ENCODE results near the gene DYNLT4. TPM values are rescaled to one million over a fixed set of nuclear protein-coding genes. Genes with fewer than 3 reads are reported as not detected.

Gene DYNLT4
- total RNA-seq, 1 experiment from 2014 or later = not detected

DNA sequence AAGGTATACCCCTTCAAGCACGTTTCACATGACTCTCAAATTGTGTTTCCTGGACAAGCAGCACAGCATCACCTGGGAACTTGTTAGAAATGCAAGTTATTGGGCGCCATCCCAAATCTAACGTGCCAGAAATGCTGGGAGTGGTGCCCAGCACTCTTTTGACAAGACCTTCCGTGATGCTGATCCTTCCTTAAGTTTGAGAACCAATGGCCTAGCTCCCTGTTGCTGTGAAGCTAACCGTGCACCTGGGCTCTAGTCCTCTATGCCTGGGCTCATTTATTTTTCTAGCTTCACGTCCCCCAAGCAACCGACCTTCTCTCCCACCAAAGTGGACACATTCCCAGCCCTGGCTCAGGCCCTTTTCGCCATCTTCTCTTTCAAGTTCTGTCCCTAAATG, 23.5 kb downstream of the DYNLT4 start:
- no peaks in the 10 kb centered on the region for H3K36me3 ChIP-seq (ENCODE audit: control insufficient read depth, insufficient read depth, low read length)
- intact Hi-C loops (cut with micrococcal nuclease; ENCODE audit: unreplicated experiment) (no loop called here), in situ Hi-C loops (cut with HindIII; ENCODE audit: low pct_unique_long_range_greater_than_20kb, low sequenced_read_pairs) (no loop called here)
- peak overlapping the region; percentile 14 to 24 for H3K4me3 ChIP-seq (ENCODE audit: low read depth in 2 of 2, low read length in 2 of 2)
- ATAC-seq (peak; percentile 14; the same call in 1 of the 2 replicates), DNase-seq (ENCODE audit: low read depth, low spot score) (no peak)
- H3K27ac ChIP-seq (ENCODE audit: low read length) = no peak overlapping the region
- H3K4me1 ChIP-seq (ENCODE audit: control insufficient read depth, insufficient read depth, low read length) = no peaks in the 10 kb centered on the region; the same call in 1 of the 2 replicates
- H3K27me3 ChIP-seq (ENCODE audit: control insufficient read depth, insufficient read depth, low read length) = no peaks in the 10 kb centered on the region
- CTCF ChIA-PET = interaction anchor here (0.6 to 1.1 kb wide), 4 partner anchors 9 to 289 kb away, joined by 3 to 9 read pairs (median 5); no protein-coding TSS in a partner anchor
- POLR2A ChIA-PET = interaction anchor here (0.7 kb wide), 1 partner anchor 9 kb away, joined by 4 read pairs; the partner anchor contains the start of gene RPS8
- BruUV-seq (replicated peaks) = no TSS peak
- H3K9me3 ChIP-seq (ENCODE audit: control insufficient read depth, insufficient read depth, low read depth, low read length) = no peaks in the 10 kb centered on the region
- TF ChIP-seq, protein P1, sequence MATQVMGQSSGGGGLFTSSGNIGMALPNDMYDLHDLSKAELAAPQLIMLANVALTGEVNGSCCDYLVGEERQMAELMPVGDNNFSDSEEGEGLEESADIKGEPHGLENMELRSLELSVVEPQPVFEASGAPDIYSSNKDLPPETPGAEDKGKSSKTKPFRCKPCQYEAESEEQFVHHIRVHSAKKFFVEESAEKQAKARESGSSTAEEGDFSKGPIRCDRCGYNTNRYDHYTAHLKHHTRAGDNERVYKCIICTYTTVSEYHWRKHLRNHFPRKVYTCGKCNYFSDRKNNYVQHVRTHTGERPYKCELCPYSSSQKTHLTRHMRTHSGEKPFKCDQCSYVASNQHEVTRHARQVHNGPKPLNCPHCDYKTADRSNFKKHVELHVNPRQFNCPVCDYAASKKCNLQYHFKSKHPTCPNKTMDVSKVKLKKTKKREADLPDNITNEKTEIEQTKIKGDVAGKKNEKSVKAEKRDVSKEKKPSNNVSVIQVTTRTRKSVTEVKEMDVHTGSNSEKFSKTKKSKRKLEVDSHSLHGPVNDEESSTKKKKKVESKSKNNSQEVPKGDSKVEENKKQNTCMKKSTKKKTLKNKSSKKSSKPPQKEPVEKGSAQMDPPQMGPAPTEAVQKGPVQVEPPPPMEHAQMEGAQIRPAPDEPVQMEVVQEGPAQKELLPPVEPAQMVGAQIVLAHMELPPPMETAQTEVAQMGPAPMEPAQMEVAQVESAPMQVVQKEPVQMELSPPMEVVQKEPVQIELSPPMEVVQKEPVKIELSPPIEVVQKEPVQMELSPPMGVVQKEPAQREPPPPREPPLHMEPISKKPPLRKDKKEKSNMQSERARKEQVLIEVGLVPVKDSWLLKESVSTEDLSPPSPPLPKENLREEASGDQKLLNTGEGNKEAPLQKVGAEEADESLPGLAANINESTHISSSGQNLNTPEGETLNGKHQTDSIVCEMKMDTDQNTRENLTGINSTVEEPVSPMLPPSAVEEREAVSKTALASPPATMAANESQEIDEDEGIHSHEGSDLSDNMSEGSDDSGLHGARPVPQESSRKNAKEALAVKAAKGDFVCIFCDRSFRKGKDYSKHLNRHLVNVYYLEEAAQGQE (IDR thresholded peaks at IDR 0.05; ENCODE audit: insufficient read depth in 1 of 2, low read depth in 2 of 2, low read length in 1 of 2) = no peak
- no peak; the same call in 1 of the 2 replicates for TF ChIP-seq POLR2AphosphoS5 (IDR thresholded peaks at IDR 0.05; ENCODE audit: low read depth, low read length)
- TF ChIP-seq SIN3A (IDR thresholded peaks at IDR 0.05; ENCODE audit: borderline replicate concordance, insufficient read depth, low read depth, low read length) = no peak
- TF ChIP-seq TCF7L2 (IDR thresholded peaks at IDR 0.05; ENCODE audit: low read depth, low read length) = no peak
- TF ChIP-seq, protein P2, sequence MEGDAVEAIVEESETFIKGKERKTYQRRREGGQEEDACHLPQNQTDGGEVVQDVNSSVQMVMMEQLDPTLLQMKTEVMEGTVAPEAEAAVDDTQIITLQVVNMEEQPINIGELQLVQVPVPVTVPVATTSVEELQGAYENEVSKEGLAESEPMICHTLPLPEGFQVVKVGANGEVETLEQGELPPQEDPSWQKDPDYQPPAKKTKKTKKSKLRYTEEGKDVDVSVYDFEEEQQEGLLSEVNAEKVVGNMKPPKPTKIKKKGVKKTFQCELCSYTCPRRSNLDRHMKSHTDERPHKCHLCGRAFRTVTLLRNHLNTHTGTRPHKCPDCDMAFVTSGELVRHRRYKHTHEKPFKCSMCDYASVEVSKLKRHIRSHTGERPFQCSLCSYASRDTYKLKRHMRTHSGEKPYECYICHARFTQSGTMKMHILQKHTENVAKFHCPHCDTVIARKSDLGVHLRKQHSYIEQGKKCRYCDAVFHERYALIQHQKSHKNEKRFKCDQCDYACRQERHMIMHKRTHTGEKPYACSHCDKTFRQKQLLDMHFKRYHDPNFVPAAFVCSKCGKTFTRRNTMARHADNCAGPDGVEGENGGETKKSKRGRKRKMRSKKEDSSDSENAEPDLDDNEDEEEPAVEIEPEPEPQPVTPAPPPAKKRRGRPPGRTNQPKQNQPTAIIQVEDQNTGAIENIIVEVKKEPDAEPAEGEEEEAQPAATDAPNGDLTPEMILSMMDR (IDR thresholded peaks at IDR 0.05) = no peak

DNA sequence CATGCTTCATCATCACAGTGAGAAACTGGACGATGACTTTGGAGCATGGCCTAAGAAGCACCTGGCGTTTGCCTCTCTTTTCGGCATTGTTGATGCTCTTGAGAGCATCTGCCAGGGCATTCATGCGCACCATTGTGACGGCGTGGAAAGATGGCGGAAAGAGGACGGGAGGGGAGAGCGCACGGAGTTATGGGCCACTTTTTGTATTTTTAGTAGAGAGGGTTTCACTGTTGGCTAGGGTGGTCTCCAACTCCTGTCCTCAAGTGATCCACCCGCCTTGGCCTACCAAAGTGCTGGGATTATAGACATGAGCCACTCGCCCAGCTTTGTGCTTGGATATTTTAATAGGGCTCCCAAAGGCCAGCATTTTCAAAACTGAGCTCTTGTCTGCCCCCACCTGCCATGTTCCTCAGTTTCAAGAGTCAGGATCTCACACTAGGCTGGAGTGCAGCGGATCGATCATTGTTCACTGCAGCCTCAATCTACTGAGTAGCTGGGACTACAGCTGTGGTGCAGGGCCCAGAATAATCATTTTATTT, 26.5 kb downstream of the DYNLT4 start:
- ChIA-PET POLR2A (no interaction called here), CTCF (interaction anchor here (0.7 kb wide), 2 partner anchors 10 to 28 kb away, joined by 3 read pairs; partner anchors contain the start of gene BTBD19)
- Histone ChIP-seq H3K27me3 (ENCODE audit: control insufficient read depth, insufficient read depth, low read length) (no peaks in the 10 kb centered on the region), H3K4me1 (ENCODE audit: control insufficient read depth, insufficient read depth, low read length) (peaks cover 10% of the 10 kb centered on the region), H3K27ac (ENCODE audit: low read length) (no peak overlapping the region), H3K9me3 (ENCODE audit: control insufficient read depth, insufficient read depth, low read depth, low read length) (no peaks in the 10 kb centered on the region), H3K36me3 (ENCODE audit: control insufficient read depth, insufficient read depth, low read length) (peaks cover 17% of the 10 kb centered on the region; the same call in 1 of the 2 replicates), H3K4me3 (ENCODE audit: low read depth in 2 of 2, low read length in 2 of 2) (no peak overlapping the region)
- no TSS peak for BruUV-seq (replicated peaks)
- intact Hi-C loops (cut with micrococcal nuclease; ENCODE audit: unreplicated experiment) = no loop called here
- TF ChIP-seq, protein P1 (IDR thresholded peaks at IDR 0.05; ENCODE audit: insufficient read depth in 1 of 2, low read depth in 2 of 2, low read length in 1 of 2) = no peak
- no peak for TF ChIP-seq TCF7L2 (IDR thresholded peaks at IDR 0.05; ENCODE audit: low read depth, low read length)
- TF ChIP-seq SIN3A (IDR thresholded peaks at IDR 0.05; ENCODE audit: borderline replicate concordance, insufficient read depth, low read depth, low read length) = no peak
- TF ChIP-seq, protein P2 (IDR thresholded peaks at IDR 0.05) = no peak
- TF ChIP-seq POLR2AphosphoS5 (IDR thresholded peaks at IDR 0.05; ENCODE audit: low read depth, low read length) = no peak; the same call in none of the 2 replicates
- DNase-seq (ENCODE audit: low read depth, low spot score) (no peak), ATAC-seq (no peak)
- in situ Hi-C loops (cut with HindIII; ENCODE audit: low pct_unique_long_range_greater_than_20kb, low sequenced_read_pairs) = no loop called here
